Tibial artery (tissue), 4 donors: ENCODE data around the gene KRTAP6-2.

ENCODE experiments used
- DNase-seq, 2 donors: peaks; one replicate each; pipeline ENCODE4 v3.0.0-alpha.2; 2019
- H3K27ac ChIP-seq, 2 donors: fragments of 200-600 bp; sonication (generic) in 1 of 2; 1 replicate in 1 of 2; 2 replicates in 1 of 2; pipeline ENCODE4 v1.5.1; 2018 to 2019; ENCODE audit warnings: mild to moderate bottlenecking in 1 of 2
- H3K27me3 ChIP-seq, 2 donors: fragments of 200-600 bp; sonication (generic) in 1 of 2; one replicate each; pipeline versions ENCODE4 v1.5.1 to v1.6.0; 2016 to 2019
- H3K36me3 ChIP-seq, 3 donors: fragments of 200-600 bp; sonication (generic) in 2 of 3; one replicate each; pipeline ENCODE4 v1.5.1; 2016 to 2019; ENCODE audit warnings: mild to moderate bottlenecking in 2 of 3
- H3K4me1 ChIP-seq, 4 donors: fragments of 200-600 bp; sonication (generic) in 2 of 4; 1 replicate in 3 of 4; 2 replicates in 1 of 4; pipeline ENCODE4 v1.5.1; 2016 to 2019
- H3K4me3 ChIP-seq, 2 donors: fragments of 200-600 bp; sonication (generic) in 1 of 2; 1 replicate in 1 of 2; 2 replicates in 1 of 2; pipeline ENCODE4 v1.5.1; 2018 to 2019; ENCODE audit warnings: mild to moderate bottlenecking in 2 of 2
- H3K9me3 ChIP-seq, 3 donors: fragments of 200-600 bp; sonication (generic) in 1 of 3; one replicate each; pipeline ENCODE4 v1.5.1; 2016 to 2019
- intact Hi-C: fragments of 100-400 bp; cut with DNase I; formaldehyde crosslinking; loops from one replicate; pipeline ENCODE4 v1.15.0; 2023; ENCODE audit warnings: low total_unique reads
- TF ChIP-seq, protein P1 (sequence below), 2 experiments: fragments of 200-600 bp in 1 of 2; fragments of 450-650 bp in 1 of 2; IDR thresholded peaks; one replicate each; pipeline ENCODE4 v1.5.1; 2017 to 2019; ENCODE audit warnings: antibody characterized with exemption in 2 of 2, mild to moderate bottlenecking in 1 of 2, moderate library complexity in 1 of 2

Gene KRTAP6-2

DNA sequence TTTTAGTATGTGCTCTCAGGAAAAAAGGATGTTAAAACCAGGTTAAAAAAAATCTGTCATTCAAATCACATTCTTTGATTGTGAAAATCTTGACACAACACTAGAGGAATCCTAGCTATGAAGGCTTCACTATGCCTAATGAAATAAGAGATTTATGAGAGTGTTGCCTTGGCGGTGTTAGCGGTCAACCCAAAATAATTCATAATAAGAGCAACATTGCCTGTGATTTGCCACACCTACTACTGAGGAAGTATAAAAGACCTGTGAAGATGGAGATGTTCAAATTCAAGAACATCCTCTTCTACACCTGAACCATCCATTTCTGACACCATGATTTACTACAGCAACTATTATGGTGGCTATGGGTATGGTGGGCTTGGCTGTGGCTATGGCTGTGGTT, 17.4 kb upstream of the KRTAP6-2 start, which contains the start of gene KRTAP20-1:
Gene KRTAP20-1 (plus strand): TSS at position 301 of the 400 bp plus-strand sequence. CDS start 30 bp downstream, at position 331.
- no peaks in the 10 kb centered on the region for H3K36me3 ChIP-seq
- intact Hi-C loops, result no loop called here
- no peak for DNase-seq
- no peak within 1 kb of the TSS for H3K27ac ChIP-seq
- H3K4me3 ChIP-seq, result no peak within 1 kb of the TSS
- no peaks in the 10 kb centered on the region for H3K4me1 ChIP-seq
- H3K9me3 ChIP-seq, result no peaks in the 10 kb centered on the region
- TF ChIP-seq, protein P1, sequence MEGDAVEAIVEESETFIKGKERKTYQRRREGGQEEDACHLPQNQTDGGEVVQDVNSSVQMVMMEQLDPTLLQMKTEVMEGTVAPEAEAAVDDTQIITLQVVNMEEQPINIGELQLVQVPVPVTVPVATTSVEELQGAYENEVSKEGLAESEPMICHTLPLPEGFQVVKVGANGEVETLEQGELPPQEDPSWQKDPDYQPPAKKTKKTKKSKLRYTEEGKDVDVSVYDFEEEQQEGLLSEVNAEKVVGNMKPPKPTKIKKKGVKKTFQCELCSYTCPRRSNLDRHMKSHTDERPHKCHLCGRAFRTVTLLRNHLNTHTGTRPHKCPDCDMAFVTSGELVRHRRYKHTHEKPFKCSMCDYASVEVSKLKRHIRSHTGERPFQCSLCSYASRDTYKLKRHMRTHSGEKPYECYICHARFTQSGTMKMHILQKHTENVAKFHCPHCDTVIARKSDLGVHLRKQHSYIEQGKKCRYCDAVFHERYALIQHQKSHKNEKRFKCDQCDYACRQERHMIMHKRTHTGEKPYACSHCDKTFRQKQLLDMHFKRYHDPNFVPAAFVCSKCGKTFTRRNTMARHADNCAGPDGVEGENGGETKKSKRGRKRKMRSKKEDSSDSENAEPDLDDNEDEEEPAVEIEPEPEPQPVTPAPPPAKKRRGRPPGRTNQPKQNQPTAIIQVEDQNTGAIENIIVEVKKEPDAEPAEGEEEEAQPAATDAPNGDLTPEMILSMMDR (IDR thresholded peaks at IDR 0.05), result no peak
- no peaks in the 10 kb centered on the region for H3K27me3 ChIP-seq

DNA sequence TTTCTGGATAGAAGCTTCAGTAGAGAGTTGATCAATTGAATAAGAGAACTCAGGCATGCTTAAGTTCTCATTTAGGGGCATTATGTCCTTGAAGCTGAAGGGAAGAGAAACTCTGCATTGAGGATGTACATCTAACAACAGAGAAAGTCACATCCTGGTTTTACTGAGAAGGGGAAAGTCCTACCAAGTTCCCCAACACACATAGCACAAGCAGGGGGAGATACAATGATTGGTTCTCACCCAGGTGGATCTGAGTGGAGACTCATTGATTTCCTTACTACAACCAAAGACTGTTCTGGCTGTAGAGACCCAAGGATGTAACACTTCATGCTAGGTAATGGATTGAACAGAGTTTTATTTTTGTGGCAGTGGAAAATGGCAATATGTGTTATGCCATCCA, 16.5 kb upstream of the KRTAP6-2 start:
- DNase-seq, result no peak
- TF ChIP-seq, protein P1 (IDR thresholded peaks at IDR 0.05), result no peak

DNA sequence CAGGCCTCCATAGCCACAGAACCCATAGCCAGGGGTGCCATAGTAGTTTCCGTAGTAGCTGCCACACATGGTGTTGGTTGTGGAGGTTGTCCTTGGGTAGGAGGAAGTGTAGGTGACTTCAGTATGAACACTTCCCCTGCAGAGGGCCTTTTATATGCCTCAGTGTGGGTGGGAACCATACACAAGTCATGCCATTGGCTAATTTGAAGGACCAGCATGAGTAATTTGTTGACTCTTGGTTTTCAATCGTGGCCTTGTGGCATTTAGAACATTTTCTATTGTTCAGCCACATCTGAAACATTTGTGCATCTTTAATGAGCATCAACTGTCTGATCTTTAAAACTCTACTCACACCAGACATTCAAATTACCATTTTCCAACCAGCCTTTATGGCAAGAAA, 15.1 kb upstream of the KRTAP6-2 start, which contains the start of gene KRTAP6-1:
Gene KRTAP6-1 (minus strand): TSS at position 95 of the 400 bp plus-strand sequence. CDS start 26 bp downstream, at position 69.
- Histone ChIP-seq H3K36me3 (no peaks in the 10 kb centered on the region), H3K4me3 (no peak within 1 kb of the TSS), H3K9me3 (no peaks in the 10 kb centered on the region), H3K4me1 (no peaks in the 10 kb centered on the region), H3K27me3 (no peaks in the 10 kb centered on the region), H3K27ac (no peak within 1 kb of the TSS)
- DNase-seq, result no peak
- intact Hi-C loops, result no loop called here
- TF ChIP-seq, protein P1 (IDR thresholded peaks at IDR 0.05), result no peak

More for the DNA sequence above, 16.5 kb upstream of the KRTAP6-2 start:
- no peak overlapping the region for H3K4me3 ChIP-seq
- no peaks in the 10 kb centered on the region for H3K9me3 ChIP-seq
- intact Hi-C loops, result no loop called here
- no peak overlapping the region for H3K27ac ChIP-seq
- no peaks in the 10 kb centered on the region for H3K27me3 ChIP-seq
- H3K36me3 ChIP-seq, result no peaks in the 10 kb centered on the region
- no peaks in the 10 kb centered on the region for H3K4me1 ChIP-seq

DNA sequence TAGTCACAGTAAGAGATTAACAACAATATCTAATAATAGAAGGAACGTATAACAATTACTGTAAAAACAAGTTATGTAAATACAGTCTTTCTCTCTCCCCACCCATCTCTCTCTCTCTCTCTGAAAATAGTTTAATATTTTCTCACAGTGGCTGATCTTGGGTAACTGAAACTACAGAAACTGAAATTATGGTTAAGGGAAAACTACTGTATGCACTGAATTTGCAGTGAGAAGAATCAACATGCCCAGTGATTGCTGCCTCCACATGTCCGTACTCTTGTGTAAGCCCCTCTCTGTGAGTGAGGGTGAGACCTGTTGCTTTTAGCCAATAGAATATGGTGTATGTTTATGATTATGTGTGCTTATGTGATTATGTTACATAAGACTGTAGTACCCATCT, 13.4 kb upstream of the KRTAP6-2 start:
- no peak for DNase-seq
- Histone ChIP-seq H3K36me3 (no peaks in the 10 kb centered on the region), H3K4me3 (no peak overlapping the region), H3K27ac (no peak overlapping the region), H3K27me3 (no peaks in the 10 kb centered on the region), H3K9me3 (no peaks in the 10 kb centered on the region), H3K4me1 (no peaks in the 10 kb centered on the region)
- TF ChIP-seq, protein P1 (IDR thresholded peaks at IDR 0.05), result no peak
- intact Hi-C loops, result no loop called here

DNA sequence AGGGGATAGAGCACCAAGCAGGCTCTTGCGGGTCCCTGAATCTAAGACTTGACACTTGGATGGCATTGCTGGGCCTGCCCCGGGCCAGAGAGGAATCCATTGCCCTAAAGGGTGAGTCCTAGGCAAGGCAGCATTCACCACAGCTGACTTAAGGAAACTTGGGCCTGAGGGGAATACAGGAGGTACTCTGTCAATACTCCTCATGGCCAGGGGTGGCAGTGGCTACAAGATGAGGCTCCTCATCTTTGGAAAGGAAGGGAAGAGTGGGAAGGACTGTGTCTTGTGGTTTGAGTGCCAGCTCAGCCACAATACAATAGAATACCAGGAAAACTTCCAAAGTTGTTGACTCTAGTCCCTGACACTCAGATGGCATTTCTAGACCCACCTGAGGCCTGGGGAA, 7.3 kb upstream of the KRTAP6-2 start:
- Histone ChIP-seq H3K9me3 (no peaks in the 10 kb centered on the region), H3K4me1 (no peaks in the 10 kb centered on the region), H3K27me3 (no peaks in the 10 kb centered on the region), H3K27ac (no peak overlapping the region), H3K36me3 (no peaks in the 10 kb centered on the region), H3K4me3 (no peak overlapping the region)
- TF ChIP-seq, protein P1 (IDR thresholded peaks at IDR 0.05), result no peak
- no peak for DNase-seq
- intact Hi-C loops, result no loop called here

DNA sequence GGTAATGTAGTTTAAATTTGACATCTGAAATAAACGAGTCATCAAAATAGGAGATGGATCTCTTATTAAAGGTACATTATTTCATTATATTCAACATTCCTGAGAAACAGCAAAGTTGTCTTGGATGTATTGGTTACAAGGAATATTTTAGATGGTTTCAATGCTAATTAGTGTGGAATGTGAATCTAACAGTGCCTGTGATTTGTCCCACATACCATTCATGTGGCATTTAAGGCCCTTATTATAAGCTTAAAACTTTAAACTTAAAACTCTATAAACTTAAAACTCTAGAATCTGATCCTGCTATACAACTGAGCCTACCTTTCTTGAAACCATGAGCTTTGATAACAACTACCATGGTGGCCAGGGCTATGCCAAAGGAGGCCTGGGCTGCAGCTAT, 2.1 kb upstream of the KRTAP6-2 start, which contains the start of gene KRTAP22-1:
Gene KRTAP22-1 (plus strand): TSS at position 301 of the 400 bp plus-strand sequence.
- no peaks in the 10 kb centered on the region for H3K9me3 ChIP-seq
- no peaks in the 10 kb centered on the region for H3K27me3 ChIP-seq
- TF ChIP-seq, protein P1 (IDR thresholded peaks at IDR 0.05), result no peak
- H3K36me3 ChIP-seq, result no peaks in the 10 kb centered on the region
- intact Hi-C loops, result no loop called here
- H3K4me3 ChIP-seq, result no peak within 1 kb of the TSS
- H3K4me1 ChIP-seq, result no peaks in the 10 kb centered on the region
- no peak for DNase-seq
- no peak within 1 kb of the TSS for H3K27ac ChIP-seq
